PC-9 (cell line): ENCODE data around the gene GNA15.
"Not testable (repeated sequence)": the region's sequence is repeated elsewhere in the genome, so short reads cannot be mapped to it uniquely, and the experiment has no call there.

Experiments used
- CTCF ChIP-seq: fragments of 200-600 bp; sonication (generic); conservative IDR thresholded peaks from 2 replicates; pipeline ENCODE4 v1.6.1; 2017; ENCODE audit warnings: mixed run types, antibody characterized with exemption, mild to moderate bottlenecking, moderate library complexity
- EZH2 ChIP-seq: fragments of 200-600 bp; sonication (generic); IDR thresholded peaks from 2 replicates; pipeline ENCODE4 v1.8.0; 2017; ENCODE audit warnings: antibody characterized with exemption, low read depth

GRCh38 chr19:3089299-3089855 is 46.5 kb upstream of the GNA15 start:
- not testable (repeated sequence) for TF ChIP-seq CTCF, EZH2
